Common myeloid progenitor, CD34-positive (primary cell): Measurements from ENCODE around the gene OTULIN.

Experiments
- CTCF ChIA-PET: fragments of 350-600 bp; sonication (Branson Sonifier 250); formaldehyde crosslinking; loops from one replicate; lab custom pipeline; 2021; ENCODE audit warnings: antibody characterized with exemption; lab: Charles Lee
- POLR2A ChIA-PET: fragments of 350-600 bp; sonication (Branson Sonifier 250); formaldehyde crosslinking; loops from one replicate; lab custom pipeline; 2021; ENCODE audit warnings: antibody characterized with exemption; lab: Charles Lee
- DNase-seq, 3 donors: peaks; one replicate each; pipeline versions ENCODE4 v3.0.0 to v3.0.0-alpha.2; 2013
- H3K27ac ChIP-seq, 2 experiments: 1 replicate in 1 of 2; 2 replicates in 1 of 2; pipeline ENCODE4 v1.7.0; 2013; ENCODE audit warnings: inconsistent platforms in 2 of 2, low read length in 2 of 2, mild to moderate bottlenecking in 2 of 2, low read depth in 1 of 2, moderate library complexity in 1 of 2; ENCODE audit not compliant: severe bottlenecking in 2 of 2, insufficient read depth in 1 of 2, poor library complexity in 1 of 2
- H3K27me3 ChIP-seq, 5 experiments: replicated peaks in 2 of 5; 1 replicate in 3 of 5; 2 replicates in 2 of 5; pipeline versions ENCODE4 v1.6.1 to v1.7.0; 2013; ENCODE audit warnings: low read length in 4 of 5, mild to moderate bottlenecking in 2 of 5, moderate library complexity in 2 of 5, inconsistent platforms in 1 of 5; ENCODE audit not compliant: insufficient read depth in 5 of 5, control insufficient read depth in 4 of 5
- H3K36me3 ChIP-seq, 4 experiments: 1 replicate in 2 of 4; 2 replicates in 2 of 4; pipeline versions ENCODE4 v1.6.1 to v1.7.0; 2013; ENCODE audit warnings: low read length in 3 of 4, control low read depth in 1 of 4, mild to moderate bottlenecking in 1 of 4; ENCODE audit not compliant: control insufficient read depth in 4 of 4, insufficient read depth in 4 of 4
- H3K4me1 ChIP-seq, 4 experiments: 1 replicate in 3 of 4; 2 replicates in 1 of 4; pipeline versions ENCODE4 v1.6.1 to v1.7.1; 2013; ENCODE audit warnings: low read length in 3 of 4, mild to moderate bottlenecking in 3 of 4, control low read depth in 1 of 4, inconsistent platforms in 1 of 4, moderate library complexity in 1 of 4; ENCODE audit not compliant: control insufficient read depth in 4 of 4, insufficient read depth in 4 of 4; ENCODE audit errors: control extremely low read depth in 1 of 4
- H3K4me3 ChIP-seq, 7 experiments: 1 replicate in 4 of 7; 2 replicates in 3 of 7; pipeline versions ENCODE4 v1.5.1 to v1.7.0; 2013; ENCODE audit warnings: mild to moderate bottlenecking in 7 of 7, low read length in 6 of 7, moderate library complexity in 6 of 7, inconsistent platforms in 2 of 7, low read depth in 2 of 7, control low read depth in 1 of 7; ENCODE audit not compliant: insufficient read depth in 4 of 7, control insufficient read depth in 1 of 7; ENCODE audit errors: extremely low read depth in 1 of 7
- H3K9me3 ChIP-seq, 5 experiments: 1 replicate in 4 of 5; 2 replicates in 1 of 5; pipeline versions ENCODE4 v1.6.1 to v1.7.1; 2013; ENCODE audit warnings: low read length in 4 of 5, mild to moderate bottlenecking in 2 of 5, inconsistent platforms in 1 of 5, low read depth in 1 of 5, moderate library complexity in 1 of 5; ENCODE audit not compliant: control insufficient read depth in 4 of 5, insufficient read depth in 2 of 5; ENCODE audit errors: control extremely low read depth in 1 of 5
- WGBS: methylation state at CpG from one replicate; pipeline ENCODE4 v1.1.5; 2013; ENCODE audit not compliant: insufficient coverage; 5-methylcytosine and 5-hydroxymethylcytosine counted together

Gene OTULIN

DNA sequence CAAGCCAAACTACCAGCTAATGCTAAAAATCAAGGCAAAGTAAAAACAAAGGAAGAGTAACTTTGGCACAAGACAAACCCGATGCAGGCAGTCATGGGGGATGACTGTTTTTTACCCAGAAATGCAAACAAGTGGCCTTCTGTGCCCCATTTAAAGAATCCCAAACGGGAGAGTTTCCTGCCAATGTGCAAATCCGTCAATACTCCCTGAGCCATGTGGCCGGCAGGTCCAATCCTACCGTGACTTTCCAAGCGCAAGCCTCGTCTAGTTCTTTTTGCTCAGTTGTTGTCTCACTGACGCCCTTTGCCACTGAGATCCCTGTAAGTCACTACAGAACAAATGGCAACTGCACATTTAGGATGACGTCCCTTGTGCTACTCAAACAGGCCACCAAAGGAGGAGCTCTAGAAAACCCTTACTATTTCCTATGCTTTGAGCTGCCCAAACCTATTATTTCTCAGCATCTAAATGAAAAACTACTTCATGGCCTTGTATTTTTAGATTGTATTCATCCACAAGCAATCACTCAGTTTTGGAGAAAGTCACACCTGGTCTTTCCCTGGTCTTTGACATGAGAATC, 43.4 kb downstream of the OTULIN start:
- Histone ChIP-seq H3K4me1 (peaks cover 5 to 8% (median 8%) of the 10 kb centered on the region in 4 experiments), H3K9me3 (no peaks in the 10 kb centered on the region), H3K27ac (no peak overlapping the region), H3K27me3 (no peaks in the 10 kb centered on the region), H3K36me3 (peaks cover 19 to 71% (median 48%) of the 10 kb centered on the region in 4 experiments), H3K4me3 (no peak overlapping the region)
- DNase-seq = no peak
- CTCF ChIA-PET = interaction anchor here (1.6 to 2.3 kb wide), 5 partner anchors 11 to 29 kb away, joined by 3 to 6 read pairs (median 5); no protein-coding TSS in a partner anchor
- POLR2A ChIA-PET = no interaction called here
- 98% methylated on average over 9 of the region's 9 CpGs for WGBS

GRCh38 chr5:14708551-14708950, 44.0 kb downstream of the OTULIN start:
- no peak overlapping the region for H3K4me3 ChIP-seq
- no peaks in the 10 kb centered on the region for H3K27me3 ChIP-seq
- 92% methylated on average over 4 of the region's 5 CpGs for WGBS
- H3K27ac ChIP-seq = no peak overlapping the region
- H3K9me3 ChIP-seq = no peaks in the 10 kb centered on the region
- POLR2A ChIA-PET = no interaction called here
- CTCF ChIA-PET = interaction anchor here (1.6 to 2.3 kb wide), 5 partner anchors 12 to 29 kb away, joined by 3 to 6 read pairs (median 5); no protein-coding TSS in a partner anchor
- peaks cover 5 to 8% (median 8%) of the 10 kb centered on the region in 4 experiments for H3K4me1 ChIP-seq
- no peak for DNase-seq
- H3K36me3 ChIP-seq = peaks cover 19 to 72% (median 49%) of the 10 kb centered on the region in 4 experiments

DNA sequence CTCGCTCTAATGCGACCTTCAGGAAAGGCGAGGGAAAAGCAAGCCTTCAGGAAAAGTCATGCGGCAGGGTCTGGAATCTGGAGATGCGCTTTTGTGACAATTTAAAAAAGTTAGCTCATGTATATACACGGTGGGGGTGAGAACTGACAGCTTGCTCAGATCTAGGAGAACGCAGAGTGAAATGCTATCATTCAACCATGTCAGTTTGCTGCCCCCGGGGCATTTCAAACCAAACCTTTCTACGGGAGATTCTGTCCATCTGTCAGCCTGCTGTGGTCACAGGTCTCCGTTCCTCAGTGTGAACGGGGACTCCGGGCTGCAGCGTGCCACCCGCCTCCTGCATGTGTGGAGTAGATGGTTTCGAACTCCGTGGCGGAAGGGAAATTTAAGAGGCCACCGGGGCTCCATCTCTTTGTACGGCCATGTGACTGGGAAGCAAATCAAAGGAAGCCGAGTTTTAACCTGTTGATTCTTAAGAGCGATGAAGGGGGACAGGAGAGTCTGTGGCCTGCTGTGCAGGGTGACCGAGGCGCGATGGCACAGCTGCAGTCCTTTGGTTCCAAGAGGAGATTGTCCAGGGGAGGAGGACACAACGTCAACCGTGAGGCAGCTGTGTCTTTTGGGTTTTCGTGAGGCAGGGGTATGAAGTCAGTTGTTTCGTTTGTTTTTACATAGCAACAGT, 45.9 kb downstream of the OTULIN start:
- 97% methylated on average over 20 of the region's 28 CpGs for WGBS

DNA sequence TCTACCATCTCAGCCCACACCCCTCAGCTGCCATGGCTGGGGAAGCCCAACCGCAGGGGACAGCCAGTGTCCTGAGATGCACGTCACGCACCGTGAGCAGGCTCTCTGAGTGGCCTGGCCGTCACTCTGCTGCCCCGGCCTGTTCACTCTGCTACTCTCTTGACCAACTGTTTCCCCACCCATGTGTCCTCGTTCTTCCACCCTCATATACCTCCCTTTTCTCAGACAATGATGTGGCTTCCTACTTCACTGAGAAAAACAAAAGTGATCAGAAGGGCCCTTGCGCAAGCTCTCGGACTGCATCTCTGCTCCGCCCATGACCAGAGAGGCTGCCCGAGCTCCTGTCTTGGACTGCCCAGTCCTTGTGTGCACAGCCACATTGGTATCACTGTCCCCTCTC, 47.6 kb downstream of the OTULIN start:
- Histone ChIP-seq H3K4me1 (no peaks in the 10 kb centered on the region), H3K36me3 (peaks cover 17 to 77% (median 52%) of the 10 kb centered on the region in 4 experiments), H3K27ac (no peak overlapping the region), H3K4me3 (no peak overlapping the region), H3K9me3 (no peaks in the 10 kb centered on the region), H3K27me3 (no peaks in the 10 kb centered on the region)
- WGBS = over 99% methylated on average over 11 of the region's 11 CpGs
- no peak for DNase-seq
- ChIA-PET CTCF (no interaction called here), POLR2A (no interaction called here)

More for the DNA sequence above, 45.9 kb downstream of the OTULIN start:
- H3K9me3 ChIP-seq = no peaks in the 10 kb centered on the region
- ChIA-PET POLR2A (no interaction called here), CTCF (interaction anchor here (0.9 to 1.0 kb wide), 2 partner anchors 16 to 17 kb away, joined by 3 read pairs; no protein-coding TSS in a partner anchor)
- peaks cover 5 to 8% (median 8%) of the 10 kb centered on the region in 4 experiments for H3K4me1 ChIP-seq
- peaks cover 20 to 76% (median 53%) of the 10 kb centered on the region in 4 experiments for H3K36me3 ChIP-seq
- no peak overlapping the region for H3K4me3 ChIP-seq
- no peaks in the 10 kb centered on the region for H3K27me3 ChIP-seq
- no peak for DNase-seq
- H3K27ac ChIP-seq = no peak overlapping the region

DNA sequence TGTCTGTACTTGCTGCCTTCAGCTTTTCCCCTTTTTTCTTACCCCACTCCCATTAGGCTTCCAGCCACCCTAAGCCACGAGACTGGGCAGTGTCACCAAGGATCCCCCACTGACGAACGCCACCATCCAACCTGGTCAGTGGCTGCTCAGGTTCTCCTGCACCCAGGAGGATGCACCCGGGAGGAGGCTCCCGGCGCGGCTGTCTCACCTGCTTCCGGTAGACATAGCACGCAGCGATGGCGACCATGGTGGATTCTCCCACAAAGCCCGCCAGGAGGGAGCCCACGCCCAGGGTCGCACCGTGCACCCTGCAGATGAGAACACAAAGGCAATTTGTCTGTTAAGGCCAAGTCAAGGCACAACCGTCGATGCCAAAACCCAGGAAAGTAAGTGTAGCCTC, 48.1 kb downstream of the OTULIN start:
- Histone ChIP-seq H3K4me3 (no peak overlapping the region), H3K36me3 (peaks cover 19 to 75% (median 51%) of the 10 kb centered on the region in 4 experiments), H3K27ac (no peak overlapping the region), H3K9me3 (no peaks in the 10 kb centered on the region), H3K4me1 (no peaks in the 10 kb centered on the region), H3K27me3 (no peaks in the 10 kb centered on the region)
- POLR2A ChIA-PET = no interaction called here
- CTCF ChIA-PET = no interaction called here
- no peak for DNase-seq
- 96% methylated on average over 17 of the region's 17 CpGs for WGBS

- H3K4me1 ChIP-seq = no peaks in the 10 kb centered on the region
- no peak for DNase-seq
- ChIA-PET POLR2A (no interaction called here), CTCF (interaction anchor here (0.6 to 1.4 kb wide), 4 partner anchors 13 to 290 kb away, joined by 3 read pairs; no protein-coding TSS in a partner anchor)
- no peaks in the 10 kb centered on the region for H3K27me3 ChIP-seq
- no peaks in the 10 kb centered on the region for H3K9me3 ChIP-seq
- H3K4me3 ChIP-seq = no peak overlapping the region
- H3K27ac ChIP-seq = no peak overlapping the region
- H3K36me3 ChIP-seq = peaks cover 15 to 65% (median 44%) of the 10 kb centered on the region in 4 experiments
- WGBS = 93% methylated on average over 19 of the region's 23 CpGs
These were observed 49.2 kb downstream of the OTULIN start for GRCh38 chr5:14713476-14714390.
